Epithelial cell of alveolus of lung (primary cell): ENCODE results near the gene DPY19L1. TPM values are rescaled to one million over a fixed set of nuclear protein-coding genes. Genes with fewer than 3 reads are reported as not detected.

Source experiments
- total RNA-seq: library from RNA; depleted of rRNA; stranded (reverse); fragments of >200 nt; gene quantifications from 2 replicates; pipeline ENCODE4 v1.2.1, GENCODE V29; 2015

DPY19L1 gene
- 25.3 and 26.8 TPM in 2 replicates for total RNA-seq

GRCh38 chr7:35037211-35037525 is at the start of gene DPY19L1:
Gene DPY19L1, minus strand, starts transcription at chr7:35037485. Its CDS starts 91 bp downstream, at chr7:35037394.

Other genes with a start within 250 kb of the DPY19L1 start
- 0.80 and 1.2 TPM in 2 replicates for gene TBX20, start 216.6 kb upstream of the DPY19L1 start, total RNA-seq